OCI-M1 (cell line): ENCODE results near the gene HID1.
A peak's percentile ranks its signal among the peaks of the same experiment; 100 is the strongest.
"Not testable (repeated sequence)": the region's sequence is repeated elsewhere in the genome, so short reads cannot be mapped to it uniquely, and the experiment has no call there.

ENCODE experiments used
- DNase-seq: peaks from one replicate; lab custom pipeline; 2025; lab: John Stamatoyannopoulos, UW

The HID1 gene

DNA sequence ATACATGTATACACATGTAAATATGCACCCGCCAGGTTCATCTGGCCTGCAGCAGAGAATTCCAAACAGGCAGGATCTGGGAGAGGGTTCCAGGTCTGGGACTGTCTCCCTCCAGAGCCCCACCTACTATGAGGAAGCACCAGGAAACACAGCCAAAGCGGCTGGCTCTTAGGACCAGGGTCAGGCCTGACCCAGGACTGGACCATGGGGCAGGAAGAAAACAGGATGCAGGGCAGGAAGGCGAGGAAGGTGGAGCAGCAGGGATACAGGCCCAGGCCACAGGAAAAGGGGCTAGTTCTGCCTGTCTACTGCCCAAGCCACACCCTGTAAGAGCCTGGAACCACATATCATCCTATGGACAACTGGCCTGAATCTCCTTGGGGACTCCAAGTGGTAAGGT lies 2.2 kb downstream of the HID1 start:
- no peak for DNase-seq

DNA sequence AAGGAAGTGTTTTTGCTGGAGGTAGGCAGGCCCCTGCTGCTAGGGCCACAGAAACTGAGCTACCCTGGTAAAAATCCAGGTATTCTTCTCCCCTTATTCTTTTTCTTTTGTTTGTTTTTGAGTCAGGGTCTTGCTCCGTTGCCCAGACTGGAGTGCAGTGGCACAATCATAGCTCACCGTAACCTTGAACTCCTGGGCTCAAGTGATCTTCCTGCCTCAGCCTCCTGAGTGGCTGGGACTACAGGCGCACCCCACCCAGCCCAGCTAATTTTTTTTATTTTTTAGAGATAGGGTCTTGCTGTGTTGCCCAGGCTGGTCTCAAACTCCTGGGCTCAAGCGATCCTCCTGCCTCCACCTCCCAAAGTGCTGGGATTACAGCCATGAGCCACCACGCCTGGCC lies 3.1 kb downstream of the HID1 start:
- DNase-seq: not testable (repeated sequence)

DNA sequence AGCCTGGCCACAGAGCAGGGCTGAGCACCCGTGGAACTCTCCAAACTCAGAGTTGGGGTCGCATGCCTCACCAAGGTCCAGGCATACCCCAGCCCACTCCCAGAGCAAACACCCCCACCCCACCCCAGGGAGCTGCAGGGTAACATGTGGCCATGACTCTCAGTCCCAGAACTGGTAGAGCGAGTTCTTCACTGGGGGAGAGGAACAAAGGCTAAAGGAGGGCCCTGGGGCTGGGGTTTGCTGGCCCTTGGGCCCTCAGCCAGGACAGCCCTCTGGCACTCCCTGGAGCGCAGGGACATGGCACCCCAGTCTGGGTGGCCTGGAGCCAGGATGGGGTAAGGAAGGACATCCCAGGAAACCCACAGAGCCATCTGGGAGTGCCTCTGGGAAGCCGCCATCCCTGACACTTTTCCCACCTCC lies 4.2 kb downstream of the HID1 start:
- DNase-seq: no peak

DNA sequence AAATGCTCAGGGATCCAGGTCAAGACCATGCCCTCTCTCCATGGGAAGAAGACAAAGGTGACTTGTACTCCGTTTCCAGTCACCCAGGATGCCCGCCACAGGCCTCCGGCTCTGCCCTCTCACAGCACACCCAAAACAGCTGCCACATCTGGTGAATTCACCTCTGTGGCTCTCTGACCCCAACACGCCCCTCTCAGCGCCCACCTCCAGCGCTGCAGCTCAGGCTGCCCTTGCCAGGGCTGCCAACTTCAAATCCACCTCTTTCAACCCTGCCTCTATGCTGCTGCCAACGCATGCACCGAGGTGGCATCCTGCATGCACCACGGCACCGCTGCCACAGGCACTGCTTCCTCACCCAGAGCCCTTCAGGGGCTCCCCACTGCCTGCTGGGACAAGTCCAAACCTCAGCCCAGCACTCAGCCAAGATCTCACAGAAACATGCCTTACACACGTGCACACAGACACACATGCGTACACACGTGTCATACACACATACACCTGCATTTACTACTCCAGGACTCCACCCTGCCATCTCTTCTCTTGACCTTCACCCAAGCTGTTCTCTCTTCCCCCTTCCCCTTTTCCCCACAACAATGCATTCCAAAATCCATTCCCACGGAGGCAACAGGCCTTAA lies 7.5 kb downstream of the HID1 start:
- DNase-seq: no peak

DNA sequence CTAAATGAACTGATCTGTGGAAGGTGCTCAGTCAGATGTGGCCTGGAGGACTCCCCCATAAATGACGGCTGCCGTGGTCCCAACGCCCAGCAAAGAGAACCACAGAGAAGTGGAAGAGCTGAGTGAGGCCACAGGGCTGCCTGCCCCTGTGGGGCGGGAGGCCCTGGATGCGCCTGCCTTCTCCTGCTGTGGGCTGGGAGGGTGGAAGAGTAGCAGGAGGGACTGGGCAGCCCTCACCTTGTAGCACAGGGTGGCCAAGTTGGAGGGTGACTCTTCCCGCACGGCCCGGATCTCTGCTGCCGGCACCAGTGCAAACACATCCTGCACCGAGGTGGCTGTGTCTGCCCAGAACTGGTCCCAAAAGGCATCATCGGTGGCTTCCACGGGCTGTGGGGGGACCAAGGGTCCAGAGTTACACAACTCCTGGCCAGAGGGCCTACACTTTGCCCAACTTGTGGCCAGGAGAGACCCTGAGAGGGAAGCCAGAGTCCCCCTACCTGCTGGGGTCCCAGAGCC lies 8.3 kb downstream of the HID1 start:
- DNase-seq: no peak

DNA sequence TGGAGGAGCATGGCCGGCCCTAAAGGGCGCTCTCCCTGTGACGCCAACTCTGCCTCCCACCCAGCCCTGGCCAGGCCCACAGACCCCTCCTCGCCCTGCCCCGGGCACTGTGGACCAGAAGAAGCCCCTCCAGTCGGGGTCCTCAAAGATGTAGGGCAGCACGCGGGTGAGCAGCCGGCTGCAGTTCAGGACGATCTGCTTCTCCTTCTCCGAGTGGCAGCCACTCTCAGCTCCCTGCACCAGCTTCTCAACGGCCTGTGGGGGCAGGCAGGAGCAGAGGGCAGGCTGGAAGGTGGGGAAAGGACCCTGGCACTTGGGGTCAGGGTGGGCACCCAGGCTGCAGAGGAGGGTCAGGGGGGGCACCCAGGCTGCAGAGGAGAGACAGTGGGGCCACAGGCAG lies 8.9 kb downstream of the HID1 start:
- DNase-seq: no peak

DNA sequence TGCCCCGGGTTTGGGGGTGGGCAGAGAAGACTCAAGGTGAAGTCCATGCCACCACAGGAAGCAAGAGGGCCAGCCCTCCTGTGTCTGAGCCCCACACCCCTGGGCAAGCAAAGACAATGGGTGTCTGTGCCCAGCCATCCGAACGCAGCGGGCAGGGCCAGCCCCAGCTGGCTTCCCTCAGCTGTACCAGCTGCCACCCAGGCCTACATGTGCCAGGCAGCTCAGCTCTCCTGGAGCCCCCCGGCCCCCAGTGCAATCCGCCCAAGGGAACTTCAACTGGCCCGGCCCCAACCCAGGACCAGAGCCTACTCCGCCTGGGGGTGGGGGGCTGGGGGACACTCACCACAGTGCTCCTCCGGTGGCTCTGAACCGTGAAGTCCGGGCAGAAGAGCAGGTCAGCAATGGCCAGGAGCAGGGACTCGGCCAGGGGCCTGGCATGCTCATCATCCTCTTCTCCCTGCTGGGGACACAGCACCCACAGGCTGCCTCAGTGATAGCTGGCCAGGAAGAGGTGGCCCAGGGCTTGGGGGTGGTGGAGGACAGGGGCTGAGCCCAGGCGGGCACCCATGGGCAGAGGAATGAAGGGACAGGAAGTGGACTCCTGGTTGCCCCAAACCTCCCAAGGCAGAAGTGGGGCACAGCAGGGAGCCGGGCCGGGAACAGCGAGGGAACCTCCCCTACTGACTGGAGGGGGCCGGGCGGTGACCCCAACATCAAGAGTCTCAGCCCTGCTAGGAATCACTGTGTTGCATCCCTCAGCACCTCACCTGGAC lies 9.8 kb downstream of the HID1 start:
- DNase-seq: no peak

DNA sequence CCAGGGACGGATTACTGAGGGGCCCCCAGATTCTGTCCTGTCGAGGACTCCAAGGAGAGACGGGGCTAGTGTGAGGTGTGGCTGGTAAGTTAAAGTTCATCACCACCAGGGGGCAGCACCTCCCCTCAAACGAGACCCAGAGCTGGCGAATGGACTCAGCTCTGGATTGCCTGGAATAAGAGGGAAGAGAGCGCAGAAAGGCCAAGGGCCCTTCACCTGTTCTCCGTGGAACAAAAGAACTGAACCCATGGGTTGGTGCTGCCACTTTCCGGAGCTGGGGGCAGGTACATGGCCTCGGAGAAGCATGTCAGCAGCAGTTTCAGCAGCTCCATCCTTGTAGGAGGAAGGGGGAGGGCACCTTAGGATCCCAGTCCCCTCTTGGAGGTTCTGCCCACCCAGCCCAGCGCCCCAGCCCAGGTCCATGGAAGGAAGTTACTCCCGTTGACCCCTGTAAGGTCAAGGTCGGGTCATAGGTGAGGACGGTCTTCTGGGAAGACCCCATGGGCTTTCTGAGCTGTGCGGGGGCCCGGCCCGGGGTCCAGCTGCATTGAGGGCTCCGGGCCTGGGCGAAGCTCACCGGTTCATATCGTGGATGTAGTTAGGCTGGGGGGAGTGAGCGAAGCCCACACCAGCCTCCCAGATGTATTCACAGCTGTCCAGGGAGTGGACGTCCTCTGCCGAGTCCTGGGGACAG lies 10.8 kb downstream of the HID1 start:
- peak; percentile 84 for DNase-seq

DNA sequence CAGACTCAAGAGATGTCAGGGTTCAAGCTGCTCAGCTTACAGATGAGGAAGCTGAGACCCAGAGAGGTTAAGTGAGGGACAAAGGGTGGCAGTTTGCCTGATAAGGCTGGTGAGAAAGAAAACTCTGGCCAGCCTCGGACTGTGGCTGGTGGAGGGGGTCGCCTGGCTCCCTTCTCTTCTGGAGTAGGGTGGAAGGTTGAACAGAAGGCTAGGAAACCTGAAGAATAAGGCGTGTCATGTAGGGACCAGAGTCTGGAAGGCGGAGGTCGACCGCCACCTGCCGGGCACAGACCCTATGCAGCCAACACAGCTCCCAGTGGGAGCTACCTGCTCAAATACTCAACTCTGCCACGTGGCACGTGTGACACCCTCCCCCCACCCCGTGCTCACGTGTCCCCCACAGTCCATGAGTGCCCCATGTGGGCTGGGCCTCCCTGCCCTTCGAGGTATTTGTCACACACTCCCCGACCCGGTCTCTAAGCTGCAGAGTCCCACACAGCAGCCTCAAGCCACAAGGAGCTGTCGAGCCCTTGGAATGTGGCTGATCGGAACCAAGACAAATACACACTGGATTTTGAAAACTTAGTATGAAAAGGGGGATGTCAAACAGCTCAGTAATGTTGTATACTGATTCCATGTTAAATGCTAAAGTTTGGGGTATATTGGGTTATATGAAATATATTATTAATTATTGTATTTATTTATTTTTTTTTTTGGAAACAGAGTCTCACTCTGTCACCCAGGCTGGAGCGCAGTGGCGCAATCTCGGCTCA lies 11.8 kb downstream of the HID1 start:
- peak; percentile 82 for DNase-seq

DNA sequence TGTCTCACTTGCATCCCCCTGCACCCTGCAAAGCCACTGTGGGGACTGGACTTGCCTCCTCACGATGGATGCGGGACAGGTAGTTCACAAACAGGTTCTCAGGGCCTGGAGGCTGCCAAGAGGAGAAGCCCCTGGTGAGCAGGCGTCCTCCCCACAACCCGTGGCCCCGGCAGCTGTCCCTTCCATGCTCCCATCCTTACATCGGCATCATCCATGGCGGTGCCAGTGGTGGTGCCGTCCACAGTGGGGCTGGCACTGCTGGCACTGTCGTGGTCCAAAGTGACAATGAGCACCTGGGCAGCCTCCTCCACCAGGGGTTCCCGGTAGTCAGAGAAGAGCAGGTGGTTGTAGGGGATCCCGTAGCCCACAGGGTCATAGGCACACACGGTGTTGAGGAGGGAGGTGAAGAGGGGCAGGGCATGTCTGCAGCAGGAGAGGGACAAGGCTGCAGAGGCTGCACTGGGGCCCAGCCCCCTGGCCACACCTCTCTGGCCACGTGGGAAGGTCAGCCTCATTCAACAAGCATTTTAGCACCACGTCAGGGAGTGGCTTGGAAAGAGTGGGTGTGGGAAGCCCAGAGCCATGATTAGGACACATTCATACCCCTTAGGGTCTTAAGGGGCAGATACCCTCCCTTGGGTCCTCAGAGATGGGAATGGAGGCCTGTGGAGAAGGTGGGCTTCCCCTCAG lies 12.6 kb downstream of the HID1 start:
- DNase-seq: peak; percentile 44

DNA sequence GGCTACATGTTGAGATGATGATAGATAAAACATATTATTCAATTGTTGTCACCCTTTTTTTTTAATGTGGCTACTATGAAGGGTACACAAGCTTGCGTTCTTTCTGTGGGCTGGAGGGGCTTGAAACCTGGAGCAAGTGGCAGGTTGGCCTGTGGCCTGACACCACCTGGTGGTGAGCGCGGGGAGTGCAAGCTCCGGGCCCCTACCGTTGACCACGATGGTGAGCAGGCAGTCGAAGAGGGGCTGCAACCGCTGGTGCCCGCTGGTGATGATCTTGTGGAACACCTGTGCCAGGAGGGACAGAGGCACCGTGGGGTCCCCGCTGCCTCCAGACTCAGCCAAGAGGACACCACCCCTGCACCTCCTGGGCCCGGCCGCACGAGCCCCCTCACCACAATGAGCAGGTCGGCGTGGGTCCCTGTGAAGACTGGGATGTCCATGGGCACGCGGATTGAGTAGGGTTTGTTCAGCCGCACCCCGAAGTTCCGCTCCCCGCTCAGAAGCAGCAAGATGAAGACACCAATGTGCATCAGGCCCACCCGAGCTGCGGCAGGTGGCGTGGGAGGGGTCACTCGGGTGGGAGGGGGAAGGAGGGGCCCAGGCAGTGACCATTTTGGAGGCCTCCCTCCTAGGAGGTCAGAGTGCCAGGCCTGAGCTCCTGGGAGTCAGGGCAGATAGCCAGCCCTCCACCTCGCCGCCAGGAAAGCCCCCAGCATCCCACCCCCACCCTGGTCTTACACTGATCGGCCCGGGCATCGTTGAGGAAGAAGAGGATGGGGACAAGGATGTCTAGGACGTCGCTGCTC lies 14.4 kb downstream of the HID1 start:
- DNase-seq: peak; percentile 82

DNA sequence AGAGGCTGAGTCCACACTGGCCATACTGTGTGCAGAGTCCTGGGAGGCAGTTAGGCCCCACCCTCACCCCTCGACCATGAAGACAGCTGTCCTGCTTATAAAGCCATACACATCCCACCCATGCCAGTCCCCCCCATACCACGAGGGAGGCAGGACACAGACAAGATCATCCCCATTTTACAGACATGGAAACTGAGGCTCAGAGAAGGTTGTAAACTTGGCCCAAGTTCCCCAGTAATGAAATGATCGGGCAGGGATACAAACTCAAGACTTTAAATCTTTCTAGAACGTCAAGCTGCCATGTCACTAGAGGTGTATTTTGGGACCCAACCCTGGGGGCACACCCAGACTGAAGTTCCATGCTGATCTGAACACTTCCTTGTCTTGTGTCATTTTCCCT lies 16.5 kb downstream of the HID1 start:
- DNase-seq: no peak

DNA sequence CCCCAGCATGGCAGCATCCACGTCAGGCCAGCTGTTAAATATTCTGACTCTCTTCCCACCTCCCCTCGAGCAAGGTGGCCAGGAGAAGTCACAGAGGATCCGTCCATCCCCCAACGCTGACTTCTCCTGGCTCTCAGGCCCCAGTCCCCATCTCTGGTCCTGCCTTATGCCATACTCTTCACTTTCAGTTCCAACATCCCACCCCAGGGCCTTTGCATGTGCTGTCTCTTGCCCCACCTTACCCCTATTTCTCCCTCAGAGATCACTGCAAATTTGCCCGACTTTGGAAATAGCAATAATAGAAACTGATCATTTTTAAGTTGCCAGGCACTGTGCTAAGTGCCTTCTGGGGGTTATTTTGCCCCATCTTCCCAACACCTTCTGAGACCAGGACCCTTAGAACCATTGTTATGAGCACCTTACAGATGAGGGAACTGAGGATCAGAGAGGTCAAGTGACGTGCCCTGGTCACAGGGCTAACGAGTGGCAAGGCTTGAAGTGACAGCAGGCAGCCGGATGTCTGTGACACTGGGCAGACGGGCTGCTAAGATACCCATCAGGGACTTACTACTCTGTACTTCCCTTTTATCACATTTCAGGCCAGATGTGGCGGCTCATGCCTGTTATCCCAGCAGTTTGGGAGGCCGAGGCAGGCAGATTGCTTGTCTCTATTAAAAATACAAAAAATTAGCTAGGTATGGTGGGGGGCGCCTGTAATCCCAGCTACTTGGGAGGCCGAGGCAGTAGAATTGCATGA lies 17.7 kb downstream of the HID1 start:
- DNase-seq: peak; percentile 51

DNA sequence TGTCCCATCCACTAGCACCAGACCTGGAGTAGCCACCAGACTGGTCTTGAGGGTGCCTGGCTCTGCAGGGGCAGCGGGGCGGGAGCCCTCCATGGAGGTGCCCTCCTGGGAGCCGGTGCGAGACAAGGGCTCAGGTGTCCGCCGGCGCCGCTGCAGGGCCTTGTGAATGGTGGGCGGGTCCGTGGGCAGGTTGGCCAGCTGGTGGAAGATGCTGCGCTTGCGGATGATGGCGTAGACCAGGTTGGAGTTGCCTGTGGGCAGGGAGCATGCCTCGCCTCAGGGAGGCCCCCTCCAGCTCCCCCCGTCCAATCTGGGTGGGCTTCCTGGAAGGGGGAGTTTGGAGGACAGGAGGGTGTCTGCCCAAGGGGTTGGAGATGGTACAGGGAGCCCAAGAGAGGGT lies 18.4 kb downstream of the HID1 start:
- DNase-seq: no peak

DNA sequence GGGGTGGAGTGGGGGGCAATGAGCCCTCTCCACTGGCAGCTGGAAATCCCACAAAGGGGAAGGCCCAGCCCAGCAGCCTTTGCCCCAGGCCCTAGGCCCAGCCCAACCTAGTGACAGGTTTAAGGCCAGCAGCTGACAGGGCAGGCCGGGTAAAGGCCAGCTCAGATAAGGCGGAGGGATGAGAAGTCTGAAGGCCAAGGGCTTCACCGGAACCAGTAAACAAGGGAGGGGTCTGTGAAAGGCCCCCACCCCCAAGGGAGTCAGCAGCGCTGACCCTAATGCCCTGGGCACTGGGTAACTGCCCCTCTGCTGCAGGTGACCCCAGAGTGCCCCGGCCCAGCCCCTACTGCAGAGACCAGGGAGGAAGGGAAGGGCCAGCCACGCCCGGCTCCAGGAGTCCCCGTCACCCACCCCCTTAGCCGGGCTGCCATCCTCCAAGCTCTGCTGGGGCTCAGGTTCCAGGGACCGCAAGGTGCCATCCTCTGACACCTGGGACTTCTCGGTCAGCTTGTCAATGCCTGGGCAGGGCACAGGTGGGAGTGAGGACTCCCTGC lies 19.3 kb downstream of the HID1 start:
- no peak for DNase-seq

DNA sequence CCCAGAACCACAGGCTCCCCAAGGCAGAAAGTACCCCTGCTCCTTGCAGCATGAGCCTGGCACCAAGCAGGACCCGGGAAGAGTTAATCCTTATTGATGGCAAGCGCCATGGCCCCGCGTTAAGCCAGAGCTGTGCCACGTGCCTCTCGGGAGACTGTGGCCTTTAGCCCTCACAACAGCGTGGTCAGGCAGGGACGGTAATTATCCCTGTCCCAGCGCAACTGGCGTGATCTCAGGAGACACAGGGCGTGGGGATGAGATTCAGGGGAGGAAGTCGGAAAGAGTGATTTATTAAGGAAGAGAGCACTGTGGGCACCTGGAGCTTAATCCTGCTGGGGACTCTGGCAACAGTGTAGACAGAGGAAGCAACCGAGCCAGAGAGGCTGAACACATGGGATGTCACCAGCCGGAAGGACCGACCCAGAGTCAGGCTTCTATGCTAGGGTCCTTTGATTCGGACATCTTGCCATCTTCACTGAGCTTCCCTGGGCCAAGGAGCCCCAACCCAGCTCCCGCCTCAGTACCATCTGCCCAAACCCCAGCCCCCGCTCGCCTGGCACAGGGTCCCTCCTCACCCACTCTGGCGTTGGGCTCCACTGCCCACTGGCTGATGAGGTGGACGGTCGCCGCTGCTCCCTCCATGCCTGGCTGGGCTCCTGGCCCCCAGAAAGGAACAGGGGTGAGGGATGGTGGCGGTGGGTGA lies 20.0 kb downstream of the HID1 start:
- DNase-seq: no peak

DNA sequence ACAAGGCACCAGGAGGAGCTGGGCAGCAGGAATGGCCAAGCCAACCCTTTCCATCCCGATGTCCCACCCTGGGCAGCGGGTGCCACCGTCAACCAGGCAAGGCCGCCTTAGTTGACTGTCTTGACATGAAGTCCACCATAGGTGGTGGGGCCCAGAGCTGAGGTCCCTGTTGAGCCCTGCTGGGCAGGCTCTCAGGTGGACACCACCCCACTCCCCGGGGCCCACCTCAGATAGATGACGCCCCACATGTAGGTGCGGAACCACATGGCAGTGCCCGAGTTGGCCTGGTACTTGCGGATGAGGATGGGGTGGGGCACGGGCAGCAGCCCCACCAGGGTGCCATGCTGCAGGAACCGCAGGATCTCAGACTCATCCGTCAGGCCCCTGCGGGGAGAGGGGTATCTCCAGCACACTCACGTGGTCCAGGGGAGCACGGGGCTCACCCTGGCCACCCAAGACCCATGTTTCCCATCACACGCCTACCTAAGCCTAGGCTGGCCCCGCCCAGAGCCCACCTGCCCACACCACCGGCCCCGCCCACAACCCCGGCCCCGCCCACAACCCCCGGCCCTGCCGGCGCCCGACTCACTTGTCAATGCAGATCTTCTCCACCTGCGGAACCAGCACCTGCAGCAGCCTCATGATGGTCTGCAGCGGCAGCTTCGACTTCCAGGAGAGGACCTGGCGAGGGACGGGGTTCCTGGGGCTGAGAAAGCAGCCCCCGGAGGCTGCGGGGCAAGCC lies 20.7 kb downstream of the HID1 start:
- DNase-seq: no peak

DNA sequence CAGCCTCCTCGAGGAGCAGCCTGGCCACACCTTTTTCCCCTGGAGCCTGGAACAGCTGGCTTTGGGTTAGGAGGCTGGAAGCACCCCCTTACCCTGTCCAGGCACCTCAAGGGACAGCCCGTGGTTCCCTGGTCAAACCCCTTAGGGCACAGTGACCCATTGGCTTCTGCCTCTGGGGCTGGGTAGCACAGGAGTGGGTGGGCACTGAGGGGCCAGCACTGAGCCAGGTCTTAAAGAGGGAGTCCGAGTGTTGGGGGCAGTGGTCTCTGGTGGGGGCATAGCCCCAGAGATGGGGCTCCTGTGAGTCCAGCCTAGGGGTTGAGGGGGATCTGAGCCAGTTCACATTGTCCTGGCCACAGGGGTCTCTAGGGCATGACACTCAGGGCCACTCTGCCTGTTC lies 21.5 kb downstream of the HID1 start:
- DNase-seq: no peak
